HEK293 (cell line): ENCODE results near the gene IFI30.

Source experiments
- PRDM4 ChIP-seq: fragments of 450-650 bp; formaldehyde crosslinking; IDR thresholded peaks from 2 replicates; pipeline ENCODE4 v1.5.1; 2017; ENCODE audit warnings: missing biosample characterization, missing genetic modification characterization
- TSHZ1 ChIP-seq: fragments of 450-650 bp; formaldehyde crosslinking; IDR thresholded peaks from 2 replicates; pipeline ENCODE4 v1.5.1; 2016; ENCODE audit warnings: missing biosample characterization, missing genetic modification characterization, borderline replicate concordance
- ZNF335 ChIP-seq: fragments of 450-650 bp; formaldehyde crosslinking; conservative IDR thresholded peaks from 2 replicates; pipeline ENCODE4 v1.5.1; 2016; ENCODE audit warnings: missing biosample characterization, missing genetic modification characterization
- ZNF404 ChIP-seq: fragments of 450-650 bp; formaldehyde crosslinking; IDR thresholded peaks from 2 replicates; pipeline ENCODE4 v1.5.1; 2017; ENCODE audit warnings: missing biosample characterization, missing genetic modification characterization
- ZNF629 ChIP-seq: fragments of 450-650 bp; formaldehyde crosslinking; IDR thresholded peaks from 2 replicates; pipeline ENCODE4 v1.5.1; 2017; ENCODE audit warnings: missing biosample characterization, missing genetic modification characterization

- TF ChIP-seq PRDM4 (tag by site-specific recombination): no peak
- TF ChIP-seq TSHZ1 (tag by site-specific recombination): no peak
- no peak for TF ChIP-seq ZNF404 (tag by site-specific recombination)
- no peak for TF ChIP-seq ZNF629 (tag by site-specific recombination)
- no peak for TF ChIP-seq ZNF335 (tag by site-specific recombination)
These were observed 48.5 kb downstream of the IFI30 start for GRCh38 chr19:18221815-18222725.
